GM19240 (cell line): ENCODE data around the gene TMEM131L.

Experiments used
- DNase-seq: peaks from one replicate; pipeline ENCODE4 v3.0.0; 2011; ENCODE audit warnings: low spot score; ENCODE audit not compliant: insufficient read length

TMEM131L gene

DNA sequence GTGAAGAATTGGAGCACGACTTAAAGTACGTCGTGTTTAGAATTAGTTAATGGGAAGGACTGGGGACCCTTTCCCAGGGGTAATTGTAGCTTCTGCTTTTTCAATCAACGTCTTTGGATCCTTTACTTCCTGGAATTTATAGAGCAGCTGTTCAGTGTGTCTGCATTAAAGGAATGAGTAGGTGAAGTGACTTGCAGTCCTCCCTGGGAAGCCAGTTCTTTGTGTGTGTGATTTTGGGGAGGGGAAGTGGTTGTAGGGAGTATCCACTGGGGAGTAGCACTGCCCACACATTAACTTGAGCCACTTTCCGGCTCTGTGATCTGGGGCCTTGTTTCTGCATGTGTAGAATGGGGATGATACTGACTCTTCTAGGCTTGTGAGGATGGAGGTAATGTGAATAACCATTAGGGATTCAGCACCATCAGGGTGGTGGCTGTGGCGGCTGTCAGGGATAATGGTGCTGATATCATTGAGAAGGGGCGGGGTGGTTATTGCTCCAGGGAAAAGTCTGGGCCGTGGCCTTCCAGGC, 54.7 kb downstream of the TMEM131L start:
- DNase-seq = no peak

DNA sequence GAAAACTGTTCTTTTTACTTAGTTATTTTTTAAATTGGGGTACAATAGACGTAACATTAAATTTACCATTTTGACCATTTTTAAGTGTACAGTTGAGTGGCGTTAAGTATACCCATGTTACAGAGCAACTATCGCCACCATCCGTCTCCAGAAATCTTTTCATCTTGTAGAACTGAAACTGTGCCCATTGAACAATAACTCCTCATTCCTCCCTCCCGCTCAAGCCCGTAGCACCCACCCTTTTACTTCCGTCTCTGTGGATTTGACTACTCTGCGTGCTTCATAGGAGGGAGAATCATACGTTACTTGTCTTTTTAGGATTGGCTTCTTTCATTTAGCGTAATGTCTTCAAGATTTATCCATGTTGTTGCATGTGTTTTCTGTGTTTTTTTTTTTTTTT, 55.3 kb downstream of the TMEM131L start:
- DNase-seq = no peak

DNA sequence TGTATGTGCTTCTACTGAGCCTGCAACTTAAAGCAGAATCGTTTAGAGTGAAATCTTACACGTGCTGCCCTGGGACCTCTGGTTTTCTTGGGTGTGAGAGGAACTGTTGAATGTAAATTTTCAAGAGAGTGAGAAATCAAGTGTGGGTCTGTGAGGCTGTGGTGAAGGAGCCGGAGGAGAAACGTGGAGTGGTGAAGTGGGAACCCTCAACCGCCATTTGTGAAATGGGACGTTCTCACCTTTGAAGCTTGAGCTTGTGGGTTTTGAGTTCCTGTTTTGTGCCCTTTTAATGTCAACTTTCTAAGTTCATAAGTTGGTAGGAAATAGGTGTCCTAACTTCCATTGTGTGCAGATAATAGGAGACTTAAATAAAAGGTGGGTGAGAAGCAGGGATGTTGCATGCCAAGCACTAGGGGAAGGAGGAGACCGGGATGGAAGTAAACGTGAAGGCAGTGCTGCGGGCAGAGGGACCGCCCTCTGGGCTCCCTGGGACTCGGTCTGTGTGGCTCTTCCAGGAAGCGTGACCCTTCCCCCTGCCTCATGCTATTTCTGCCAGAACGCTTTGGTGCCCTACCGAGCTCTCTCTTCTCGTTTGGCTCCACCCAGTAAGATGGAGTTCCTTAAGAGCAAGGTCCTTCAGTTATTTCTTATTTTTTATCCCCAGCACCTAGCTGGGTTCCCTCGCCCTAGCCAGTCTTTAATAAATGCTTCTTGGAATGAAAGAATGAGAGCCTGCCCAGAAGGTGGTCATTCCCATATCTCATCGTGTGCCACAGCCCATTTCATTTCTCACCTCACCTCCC, 56.0 kb downstream of the TMEM131L start:
- no peak for DNase-seq

DNA sequence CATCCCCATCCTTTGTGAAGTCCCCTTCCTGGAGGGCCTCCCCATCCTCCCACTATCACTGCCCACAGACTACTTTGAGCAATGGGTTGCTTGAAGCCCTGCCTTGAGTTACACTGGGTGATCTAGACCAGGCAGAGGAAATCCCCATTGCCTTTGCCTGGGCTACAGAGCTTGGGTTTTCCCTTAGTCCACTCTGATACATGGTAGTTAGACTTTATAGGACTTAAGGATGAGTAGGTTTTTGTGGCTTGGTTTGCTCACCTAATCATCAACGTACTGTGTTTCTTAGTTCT, 56.6 kb downstream of the TMEM131L start:
- no peak for DNase-seq

DNA sequence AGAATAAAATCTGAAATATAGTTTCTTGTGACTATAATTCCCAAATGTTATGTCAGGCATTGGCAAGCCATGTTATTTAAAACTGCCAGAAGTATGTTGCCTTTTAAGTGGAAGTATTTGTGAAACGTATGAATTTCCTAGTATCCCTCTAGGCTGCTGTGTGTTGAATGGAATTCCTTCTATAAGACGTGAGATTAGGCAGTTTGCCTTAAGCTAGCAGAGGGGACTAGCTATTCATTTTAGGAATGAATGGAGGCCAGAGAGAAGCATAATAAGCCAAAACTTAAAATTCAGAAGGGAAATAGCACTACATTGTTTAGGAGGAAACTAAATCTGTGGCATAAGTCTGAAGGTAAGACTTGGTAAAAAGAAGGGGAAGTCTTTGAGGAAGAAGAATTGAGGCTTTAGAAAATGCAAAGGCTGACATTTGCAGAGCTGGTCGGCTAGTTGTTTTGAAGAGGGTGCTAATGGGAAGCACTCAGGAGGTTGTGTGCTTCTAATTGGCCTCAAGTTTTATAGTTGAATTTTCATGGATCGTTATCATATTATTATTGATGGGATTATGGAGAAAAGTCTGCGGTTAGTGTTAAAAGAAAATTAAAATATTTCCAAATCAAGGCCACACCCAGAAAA, 57.1 kb downstream of the TMEM131L start:
- DNase-seq = no peak

DNA sequence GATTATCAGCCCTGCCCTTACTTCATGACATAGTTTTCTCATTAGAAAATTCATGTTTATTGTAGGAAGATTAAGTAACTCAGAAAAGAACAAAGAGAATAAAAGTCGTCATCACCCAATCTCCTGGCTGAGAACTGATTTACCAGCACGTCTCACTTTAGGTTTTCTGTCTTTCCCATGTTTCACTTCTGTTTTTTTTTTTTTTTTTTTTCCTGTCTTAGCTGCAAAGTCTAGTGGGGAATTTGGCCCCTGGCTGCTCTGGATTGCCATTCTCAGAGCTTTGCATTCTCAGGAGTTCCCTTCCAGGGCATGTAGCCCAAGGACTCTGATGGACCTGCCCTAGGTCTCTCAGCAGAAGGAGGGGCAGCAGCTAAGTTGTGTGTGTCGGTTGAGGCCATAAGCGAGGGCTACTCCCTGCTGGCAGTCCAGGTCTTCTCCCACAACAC, 57.8 kb downstream of the TMEM131L start:
- no peak for DNase-seq

DNA sequence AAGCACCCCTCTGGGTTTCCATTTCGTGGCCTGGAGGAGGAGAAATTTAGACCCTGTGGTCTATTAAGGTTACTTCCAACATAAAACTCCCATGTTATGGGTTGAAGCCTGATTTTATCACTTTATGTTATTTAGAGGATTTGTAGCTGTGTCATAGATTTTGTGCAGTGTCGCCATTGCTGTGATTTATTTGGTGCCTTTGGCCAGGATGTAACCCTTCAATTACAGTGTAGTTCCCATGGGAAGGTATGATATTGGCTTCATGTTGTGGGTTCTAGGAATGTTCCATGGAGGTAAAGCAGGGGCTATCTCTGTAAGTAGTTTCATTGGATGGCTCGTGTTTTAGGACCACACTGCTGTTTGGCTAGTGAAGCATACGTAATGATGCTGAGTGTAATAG, 58.5 kb downstream of the TMEM131L start:
- DNase-seq = no peak

DNA sequence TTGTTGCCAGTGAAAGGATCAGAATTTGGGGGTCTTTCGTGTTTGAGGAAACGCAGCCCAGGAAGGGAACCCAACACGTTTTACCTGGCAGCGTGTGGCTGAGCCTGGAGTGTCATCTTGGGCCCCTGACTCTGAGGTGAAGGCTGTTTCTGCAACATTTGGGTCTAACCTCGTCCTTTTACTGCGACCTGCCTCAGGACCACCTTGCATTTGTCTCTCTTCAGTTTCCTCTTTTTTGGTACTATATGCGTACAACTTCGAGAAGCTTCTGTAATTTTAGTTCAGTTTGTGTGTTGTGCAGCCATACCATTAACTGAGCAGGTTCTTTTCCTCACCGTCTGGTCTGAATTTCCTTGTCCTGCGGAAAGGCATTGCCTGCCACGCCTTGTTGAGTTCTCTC, 61.5 kb downstream of the TMEM131L start:
- no peak for DNase-seq

DNA sequence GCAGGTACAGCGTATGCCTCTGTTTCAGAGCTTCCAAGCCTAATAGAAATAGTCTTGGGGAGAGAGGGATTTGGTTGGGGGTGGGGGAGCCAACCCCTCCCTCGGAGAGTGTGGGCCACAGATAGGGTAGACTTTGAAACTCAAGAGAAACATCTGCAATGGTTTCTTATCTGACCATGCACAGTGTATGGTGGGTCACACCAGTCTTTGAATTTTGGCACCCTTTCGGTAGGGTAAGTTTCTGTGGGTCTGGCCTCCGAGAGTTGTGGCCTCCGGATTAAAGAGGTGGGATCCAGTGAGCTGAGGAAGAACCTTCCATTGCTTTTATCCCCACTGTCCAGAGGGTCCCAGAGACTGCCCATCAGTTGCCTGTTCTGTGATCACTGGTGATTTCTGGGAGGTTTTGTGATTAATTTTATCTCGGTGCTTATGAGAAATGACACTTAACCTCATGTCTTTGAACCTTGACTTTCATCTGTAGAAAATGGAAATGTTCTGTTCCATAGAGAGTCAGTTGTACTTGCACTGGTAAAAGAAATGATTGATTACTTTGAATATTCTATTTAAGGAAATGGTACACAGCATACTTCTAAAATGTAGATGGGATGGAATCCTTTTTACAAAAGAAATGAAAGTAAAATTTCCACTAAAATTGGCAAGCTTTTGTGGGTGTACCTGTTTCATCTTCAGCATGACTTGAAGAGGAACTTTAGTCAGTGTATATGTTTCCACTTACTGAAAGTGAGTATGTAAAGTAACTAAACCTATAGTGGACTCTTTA, 62.7 kb downstream of the TMEM131L start:
- DNase-seq = no peak

DNA sequence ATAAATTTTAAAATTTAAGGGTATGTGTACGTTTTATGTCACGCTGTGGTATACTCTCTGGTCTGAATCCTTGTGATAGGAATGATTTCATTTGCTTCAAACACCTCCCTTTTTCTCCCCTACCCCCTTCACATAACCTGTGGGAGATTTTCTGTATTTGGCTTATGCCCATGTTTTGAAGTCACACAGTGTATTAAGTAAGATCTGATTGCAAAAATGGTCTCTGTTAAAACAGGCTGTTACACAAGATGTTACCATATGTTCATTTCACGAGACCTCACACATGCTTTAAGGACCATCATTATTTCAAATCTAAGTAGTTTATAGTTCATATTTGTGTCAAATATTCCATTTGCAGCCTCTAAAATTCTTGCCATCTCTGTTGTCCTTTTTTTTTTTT, 63.5 kb downstream of the TMEM131L start:
- DNase-seq = no peak

DNA sequence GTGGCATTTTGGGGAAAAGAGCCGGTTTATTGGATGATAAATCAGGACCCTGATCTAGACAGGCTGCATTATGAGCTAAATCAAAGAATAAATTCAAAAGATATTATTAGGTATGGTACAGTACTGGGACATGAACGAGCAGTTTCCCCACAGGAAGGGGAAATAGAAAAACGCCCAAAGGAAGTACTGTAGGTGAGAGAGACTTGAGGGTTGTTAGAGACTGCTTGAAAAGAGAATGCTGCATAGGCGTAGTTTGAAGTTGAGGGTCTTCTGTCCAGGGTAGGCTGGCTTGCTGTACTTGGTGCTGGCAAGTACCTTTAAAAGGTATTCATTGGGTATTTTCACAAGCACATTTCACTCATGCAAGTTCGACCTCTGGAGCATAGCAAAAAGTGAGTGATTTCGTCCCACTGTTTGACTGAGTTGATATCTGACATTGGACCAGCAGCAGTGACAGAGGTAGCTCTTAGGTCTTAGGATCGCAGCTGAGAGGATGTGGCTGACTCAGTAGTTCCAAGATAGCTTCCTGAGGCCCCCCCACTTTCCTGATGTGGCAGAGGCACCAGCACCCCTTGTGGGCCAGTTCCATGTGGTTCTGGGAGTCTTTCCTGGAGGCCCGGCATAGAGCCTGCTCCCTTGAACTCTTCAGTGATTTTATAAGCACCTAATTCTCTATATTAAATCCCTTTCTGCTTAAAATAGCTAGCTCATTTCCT, 64.3 kb downstream of the TMEM131L start:
- no peak for DNase-seq

DNA sequence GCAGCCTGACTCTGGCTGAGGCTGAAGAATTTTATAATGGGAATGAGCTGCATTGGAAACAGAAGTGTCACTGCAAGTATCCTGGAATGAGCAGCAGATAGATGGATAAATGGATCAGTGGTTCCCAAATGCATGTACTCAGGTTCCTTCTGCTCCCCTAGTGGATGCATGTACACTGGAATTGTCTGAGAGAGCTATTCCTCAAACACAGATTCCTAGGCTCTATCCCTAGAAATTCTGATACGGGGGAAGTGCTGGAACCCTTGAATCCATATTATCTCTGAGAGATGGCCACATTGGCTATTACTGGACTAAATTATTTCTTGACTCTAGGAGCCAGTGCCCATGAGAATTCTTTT, 64.8 kb downstream of the TMEM131L start:
- DNase-seq = no peak

DNA sequence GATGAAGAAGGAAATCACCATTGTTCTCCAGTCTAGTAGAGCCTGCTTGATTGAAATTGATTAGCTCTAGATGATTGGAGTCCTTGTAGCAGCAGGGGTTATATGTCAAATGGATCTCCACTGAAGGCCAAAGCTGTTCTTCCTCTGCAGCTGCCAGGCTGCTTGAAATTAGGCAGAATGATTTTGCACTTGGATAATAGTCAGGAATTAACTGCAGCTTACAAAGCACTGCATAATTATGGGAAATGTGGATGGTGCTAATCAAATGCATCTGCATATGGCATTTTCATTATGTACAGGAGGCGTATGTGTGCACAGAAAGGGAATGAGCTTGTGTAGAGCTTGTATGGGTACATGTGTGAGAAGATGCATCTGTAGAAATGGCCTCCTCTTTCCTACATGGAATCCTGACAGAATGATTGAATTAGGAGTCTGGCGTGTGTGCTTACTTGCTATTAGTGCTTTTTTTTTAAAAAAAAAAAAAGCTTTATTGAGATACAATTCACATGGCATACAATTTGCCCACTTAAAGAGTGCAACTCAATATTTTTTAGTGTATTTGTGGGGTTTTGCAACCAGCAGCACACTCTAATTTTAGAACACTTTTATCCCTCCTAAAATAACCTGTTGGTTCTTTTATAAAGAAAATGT, 65.9 kb downstream of the TMEM131L start:
- DNase-seq = no peak

DNA sequence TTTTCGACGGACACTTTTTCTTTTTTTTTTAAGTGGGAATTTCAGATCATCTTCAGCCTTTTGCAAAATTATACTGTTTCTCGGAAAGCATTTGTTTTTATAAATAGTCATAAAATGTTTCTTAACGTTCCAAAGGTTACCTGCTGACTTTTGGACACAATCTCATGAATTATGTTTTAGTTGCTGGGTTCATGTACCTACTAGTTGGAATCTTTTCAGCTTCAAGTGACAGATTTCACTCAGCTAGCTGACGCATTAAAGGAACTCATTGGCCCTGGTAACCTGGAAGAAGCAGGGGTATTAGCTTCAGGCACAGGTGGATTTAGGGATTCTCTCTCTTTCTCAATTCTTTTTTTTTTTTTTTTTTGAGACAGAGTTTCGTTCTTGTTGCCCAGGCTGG, 66.5 kb downstream of the TMEM131L start:
- no peak for DNase-seq

DNA sequence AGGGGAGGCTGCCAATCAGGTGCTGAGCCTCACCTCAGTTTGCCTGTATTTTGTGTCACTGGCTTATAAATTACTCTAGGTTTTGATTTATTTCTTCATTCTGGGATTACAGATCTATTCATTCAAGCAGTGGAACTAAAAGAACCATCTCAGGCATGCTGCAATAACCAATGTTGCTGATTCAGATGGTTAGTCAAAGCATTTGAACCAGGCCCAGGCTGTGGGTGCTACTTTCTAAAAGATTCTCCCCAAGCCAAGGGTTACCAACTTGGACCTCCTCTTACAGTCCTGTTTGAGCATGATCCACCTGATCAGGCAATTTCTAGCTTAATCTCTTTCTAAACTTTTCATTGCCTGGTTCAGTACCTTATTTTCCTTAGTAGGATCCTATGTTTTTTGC, 67.2 kb downstream of the TMEM131L start:
- no peak for DNase-seq

DNA sequence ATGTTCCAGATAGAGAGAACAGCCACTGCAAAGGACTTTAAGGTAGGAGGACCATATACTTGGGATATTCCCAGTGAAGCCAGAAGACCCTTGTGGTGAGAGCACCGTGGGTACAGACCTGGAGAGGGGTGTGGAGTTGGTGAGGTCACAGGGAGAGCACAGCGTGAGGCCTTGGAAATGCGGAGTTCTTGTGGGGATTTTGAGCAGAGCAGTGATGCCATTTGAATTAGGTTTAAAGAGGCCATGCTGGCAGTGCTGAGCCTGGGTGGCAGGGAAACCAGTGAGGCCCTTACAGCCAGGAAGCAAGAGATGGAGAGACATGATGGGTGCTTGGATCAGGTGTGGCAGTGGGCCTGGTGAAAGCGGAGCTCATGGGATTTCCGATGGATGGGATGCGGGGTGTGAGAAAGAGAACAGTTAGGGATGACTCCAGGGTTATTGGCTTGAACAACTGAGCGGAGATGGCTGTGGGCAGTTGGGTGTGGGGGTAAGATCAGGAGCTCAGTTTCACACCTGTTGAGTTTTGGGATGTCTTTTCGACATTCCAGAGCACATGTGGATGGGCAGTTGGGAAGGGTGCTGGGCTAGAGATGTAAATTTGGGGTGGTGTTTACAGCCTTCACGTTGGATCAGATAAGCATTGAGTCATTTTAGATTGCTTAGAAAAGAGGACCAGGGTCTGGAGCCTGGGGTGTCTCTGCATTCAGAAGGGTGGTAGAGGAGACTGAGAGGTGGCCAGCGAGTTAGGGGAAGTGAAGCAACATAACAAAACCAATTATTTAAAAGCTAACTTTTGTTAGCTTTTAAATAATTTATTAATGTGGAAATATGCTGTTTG, 68.9 kb downstream of the TMEM131L start:
- DNase-seq = no peak

DNA sequence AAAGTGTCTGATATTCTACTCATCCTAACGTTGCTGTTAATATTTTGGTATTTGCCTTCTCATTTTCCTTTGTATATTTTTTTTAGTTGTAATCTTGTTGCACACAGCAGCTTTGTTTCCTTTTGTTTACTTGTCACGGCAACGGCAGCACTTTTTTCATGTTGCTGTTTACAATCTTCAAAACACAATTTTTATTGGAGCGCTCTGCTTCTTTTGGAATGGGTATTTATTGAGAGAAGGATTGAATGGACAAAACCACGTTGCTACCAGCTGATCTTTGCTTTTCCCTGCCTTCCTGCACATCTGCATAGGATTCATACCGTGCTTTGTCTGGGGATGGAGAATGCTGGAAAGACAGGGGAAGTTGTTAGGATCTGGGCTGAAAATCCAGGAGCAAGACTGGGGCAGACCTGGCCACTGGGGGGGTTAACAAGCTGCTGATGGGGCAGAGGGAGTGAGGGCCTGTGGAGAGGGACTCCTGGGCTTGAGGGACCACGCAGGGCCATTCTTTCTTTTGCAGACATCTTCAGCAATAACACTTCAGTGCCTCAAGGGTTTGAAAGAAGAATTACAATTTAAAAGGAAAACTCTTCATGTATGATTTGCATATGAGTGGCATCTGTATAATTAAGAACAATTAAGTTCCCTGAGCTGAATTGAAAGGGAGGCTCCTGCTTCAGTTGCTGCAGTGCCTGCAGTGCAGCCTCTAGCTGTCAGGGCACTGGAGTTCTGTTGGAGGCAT, 69.8 kb downstream of the TMEM131L start:
- DNase-seq = no peak

DNA sequence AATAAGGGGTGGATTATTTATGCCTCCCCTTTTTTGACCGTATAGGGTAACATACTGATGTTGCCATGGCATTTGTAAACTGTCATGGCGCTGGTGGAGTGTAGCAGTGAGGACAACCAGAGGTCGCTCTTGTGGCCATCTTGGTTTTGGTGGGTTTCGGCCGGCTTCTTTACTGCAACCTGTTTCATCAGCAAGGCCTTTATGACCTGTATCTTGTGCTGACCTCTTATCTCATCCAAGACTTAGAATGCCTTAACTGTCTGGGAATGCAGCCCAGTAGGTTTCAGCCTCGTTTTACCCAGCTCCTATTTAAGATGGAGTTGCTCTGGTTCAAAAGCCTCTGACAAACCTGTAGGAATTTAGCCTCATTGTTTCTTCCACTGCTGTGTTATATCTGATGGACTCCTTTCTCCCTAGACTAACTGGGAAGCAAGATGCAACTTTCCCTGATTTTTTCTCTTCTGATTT, 71.4 kb downstream of the TMEM131L start:
- no peak for DNase-seq
